ENCODE results near the gene CDC27. TPM values are rescaled to one million over a fixed set of nuclear protein-coding genes. Genes with fewer than 3 reads are reported as not detected.

The CDC27 gene
- total RNA-seq, 4 donors from 2014 or later, result 37.5 to 63.9 (median 40.6) TPM

- in situ Hi-C loops (cut with MboI; ENCODE audit: low pct_ligation_motif_present in 1 of 4, low pct_unique_long_range_greater_than_20kb in 1 of 4, low sequenced_read_pairs in 3 of 4) (loop anchor here in 2 of 4 donors (10.0 to 25.0 kb wide), 2 partner anchors 79 to 376 kb away; no protein-coding TSS in a partner anchor), intact Hi-C loops (cut with DNase I; ENCODE audit: low total_unique reads) (no loop called here)
- no peak overlapping the region for H3K4me3 ChIP-seq
- WGBS, 2 donors (ENCODE audit: low coverage in 1 of 2), result 92% methylated on average over 2 of the region's 2 CpGs; no CpG with 5 or more reads in 1 of the 2 donors
- no peaks in the 10 kb centered on the region for H3K27me3 ChIP-seq
- peaks cover 0 to 13% (median 8%) of the 10 kb centered on the region in 4 donors for H3K4me1 ChIP-seq
- no peak overlapping the region for H3K27ac ChIP-seq
- DNase-seq, result no peak
- no peak for TF ChIP-seq POLR2A (IDR thresholded peaks at IDR 0.05)
- no peaks in the 10 kb centered on the region for H3K9me3 ChIP-seq
- no peaks in the 10 kb centered on the region for H3K36me3 ChIP-seq
These were observed 46.8 kb upstream of the CDC27 start for GRCh38 chr17:47235923-47236322.

GRCh38 chr17:47235506-47235905 is 46.4 kb upstream of the CDC27 start:
- no peaks in the 10 kb centered on the region for H3K9me3 ChIP-seq
- no peak for DNase-seq
- intact Hi-C loops (cut with DNase I; ENCODE audit: low total_unique reads), result no loop called here
- H3K27me3 ChIP-seq, result no peaks in the 10 kb centered on the region
- H3K36me3 ChIP-seq, result no peaks in the 10 kb centered on the region
- TF ChIP-seq, protein P1, sequence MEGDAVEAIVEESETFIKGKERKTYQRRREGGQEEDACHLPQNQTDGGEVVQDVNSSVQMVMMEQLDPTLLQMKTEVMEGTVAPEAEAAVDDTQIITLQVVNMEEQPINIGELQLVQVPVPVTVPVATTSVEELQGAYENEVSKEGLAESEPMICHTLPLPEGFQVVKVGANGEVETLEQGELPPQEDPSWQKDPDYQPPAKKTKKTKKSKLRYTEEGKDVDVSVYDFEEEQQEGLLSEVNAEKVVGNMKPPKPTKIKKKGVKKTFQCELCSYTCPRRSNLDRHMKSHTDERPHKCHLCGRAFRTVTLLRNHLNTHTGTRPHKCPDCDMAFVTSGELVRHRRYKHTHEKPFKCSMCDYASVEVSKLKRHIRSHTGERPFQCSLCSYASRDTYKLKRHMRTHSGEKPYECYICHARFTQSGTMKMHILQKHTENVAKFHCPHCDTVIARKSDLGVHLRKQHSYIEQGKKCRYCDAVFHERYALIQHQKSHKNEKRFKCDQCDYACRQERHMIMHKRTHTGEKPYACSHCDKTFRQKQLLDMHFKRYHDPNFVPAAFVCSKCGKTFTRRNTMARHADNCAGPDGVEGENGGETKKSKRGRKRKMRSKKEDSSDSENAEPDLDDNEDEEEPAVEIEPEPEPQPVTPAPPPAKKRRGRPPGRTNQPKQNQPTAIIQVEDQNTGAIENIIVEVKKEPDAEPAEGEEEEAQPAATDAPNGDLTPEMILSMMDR (IDR thresholded peaks at IDR 0.05), result no peak
- TF ChIP-seq EP300 (IDR thresholded peaks at IDR 0.05; ENCODE audit: low read depth) (no peak), POLR2AphosphoS5 (IDR thresholded peaks at IDR 0.05) (no peak), POLR2A (IDR thresholded peaks at IDR 0.05) (no peak)
- in situ Hi-C loops (cut with MboI; ENCODE audit: low pct_ligation_motif_present in 1 of 4, low pct_unique_long_range_greater_than_20kb in 1 of 4, low sequenced_read_pairs in 3 of 4), result loop anchor here in 2 of 4 donors (10.0 to 25.0 kb wide), 2 partner anchors 79 to 377 kb away; no protein-coding TSS in a partner anchor
- H3K4me1 ChIP-seq, result peaks cover 2 to 16% (median 8%) of the 10 kb centered on the region in 4 donors
- H3K27ac ChIP-seq, result no peak overlapping the region
- H3K4me3 ChIP-seq, result no peak overlapping the region
- WGBS, 2 donors (ENCODE audit: low coverage in 1 of 2), result 56% methylated on average over 3 of the region's 3 CpGs

DNA sequence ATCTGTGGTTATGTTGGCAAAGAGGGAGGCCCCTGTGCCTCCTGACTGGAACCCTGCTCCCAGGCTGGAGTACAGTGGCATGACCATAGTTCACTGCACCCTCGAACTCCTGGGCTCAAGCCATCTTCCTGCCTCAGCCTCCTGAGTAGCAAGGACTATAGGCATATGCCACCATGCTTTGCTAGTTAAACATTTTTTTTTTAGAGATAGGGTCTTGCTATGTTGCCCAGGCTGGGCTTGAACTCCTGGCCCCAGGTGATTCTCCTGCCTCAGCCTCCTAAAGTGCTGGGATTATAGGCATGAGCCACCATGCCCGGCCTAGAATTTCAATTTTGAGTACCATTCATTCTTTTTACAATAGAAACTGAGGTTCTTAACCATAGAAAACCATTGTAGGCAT is 43.4 kb upstream of the CDC27 start:
- Histone ChIP-seq H3K9me3 (no peaks in the 10 kb centered on the region), H3K27me3 (no peaks in the 10 kb centered on the region), H3K4me1 (peaks cover 0 to 15% (median 10%) of the 10 kb centered on the region in 4 donors), H3K27ac (no peak overlapping the region), H3K36me3 (no peaks in the 10 kb centered on the region), H3K4me3 (no peak overlapping the region)
- TF ChIP-seq POLR2AphosphoS5 (IDR thresholded peaks at IDR 0.05) (no peak), POLR2A (IDR thresholded peaks at IDR 0.05) (no peak), EP300 (IDR thresholded peaks at IDR 0.05; ENCODE audit: low read depth) (no peak)
- TF ChIP-seq, protein P1 (IDR thresholded peaks at IDR 0.05), result no peak
- 86 to 100% methylated on average over 1 to 2 of the region's 2 CpGs for WGBS, 2 donors (ENCODE audit: low coverage in 1 of 2)
- intact Hi-C loops (cut with DNase I; ENCODE audit: low total_unique reads) (no loop called here), in situ Hi-C loops (cut with MboI; ENCODE audit: low pct_ligation_motif_present in 1 of 4, low pct_unique_long_range_greater_than_20kb in 1 of 4, low sequenced_read_pairs in 3 of 4) (loop anchor here (5.0 to 25.0 kb wide), 4 partner anchors 75 to 380 kb away; no protein-coding TSS in a partner anchor)
- no peak for DNase-seq

DNA sequence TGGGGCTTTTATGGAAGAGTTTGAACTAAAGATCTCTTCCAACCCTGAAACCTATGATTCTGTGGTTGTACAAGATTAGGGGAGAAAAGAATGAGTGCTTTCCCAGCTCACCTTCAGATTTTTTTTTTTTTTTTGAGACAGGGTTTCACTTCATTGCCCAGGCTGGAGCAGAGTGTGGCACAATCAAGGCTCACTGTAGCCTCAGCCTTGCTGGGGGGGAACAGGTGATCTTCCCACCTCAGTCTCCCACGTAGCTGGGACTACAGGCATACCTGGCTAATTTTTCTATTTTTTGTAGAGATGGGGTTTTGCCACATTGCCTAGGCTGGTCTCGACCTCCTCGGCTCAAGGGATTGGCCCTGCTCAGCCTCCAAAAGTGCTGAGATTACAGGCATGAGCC is 42.8 kb upstream of the CDC27 start:
- WGBS, 2 donors (ENCODE audit: low coverage in 1 of 2), result 93% methylated on average over 3 of the region's 3 CpGs; no CpG with 5 or more reads in 1 of the 2 donors
- TF ChIP-seq POLR2A (IDR thresholded peaks at IDR 0.05) (no peak), POLR2AphosphoS5 (IDR thresholded peaks at IDR 0.05) (no peak), EP300 (IDR thresholded peaks at IDR 0.05; ENCODE audit: low read depth) (no peak)
- TF ChIP-seq, protein P1 (IDR thresholded peaks at IDR 0.05), result no peak
- peaks cover 0 to 15% (median 10%) of the 10 kb centered on the region in 4 donors for H3K4me1 ChIP-seq

More for the DNA sequence above, 42.8 kb upstream of the CDC27 start:
- Histone ChIP-seq H3K4me3 (no peak overlapping the region), H3K27me3 (no peaks in the 10 kb centered on the region), H3K9me3 (no peaks in the 10 kb centered on the region), H3K36me3 (no peaks in the 10 kb centered on the region), H3K27ac (no peak overlapping the region)
- in situ Hi-C loops (cut with MboI; ENCODE audit: low pct_ligation_motif_present in 1 of 4, low pct_unique_long_range_greater_than_20kb in 1 of 4, low sequenced_read_pairs in 3 of 4), result loop anchor here (5.0 to 25.0 kb wide), 4 partner anchors 75 to 380 kb away; no protein-coding TSS in a partner anchor
- no peak for DNase-seq
- intact Hi-C loops (cut with DNase I; ENCODE audit: low total_unique reads), result no loop called here

All from transverse colon (tissue), 4 donors.